Measurements from ENCODE around the gene EBP. TPM values are rescaled to one million over a fixed set of nuclear protein-coding genes. Genes with fewer than 3 reads are reported as not detected.
A peak's percentile ranks its signal among the peaks of the same experiment; 100 is the strongest.

The EBP gene
- total RNA-seq, 2 experiments from 2014 or later, result 338 to 344 TPM

GRCh38 chrX:48559636-48560035, 38.0 kb downstream of the EBP start:
- Mint-ChIP-seq H3K27me3 (ENCODE audit: low read depth) (no peaks in the 10 kb centered on the region), H3K4me1 (ENCODE audit: low read depth) (no peaks in the 10 kb centered on the region), H3K36me3 (ENCODE audit: low read depth) (peaks cover 36% of the 10 kb centered on the region), H3K4me3 (no peak overlapping the region), H3K9me3 (ENCODE audit: insufficient read depth) (no peaks in the 10 kb centered on the region), H3K27ac (no peak overlapping the region)
- no peak for ATAC-seq
- POLR2A ChIA-PET, result interaction anchor here (0.9 kb wide), 1 partner anchor 15 kb away, joined by 3 read pairs; the partner anchor contains the start of gene RBM3
- DNase-seq, result no peak
- CTCF ChIA-PET, result no interaction called here

GRCh38 chrX:48560056-48560455, 38.4 kb downstream of the EBP start:
- no peak overlapping the region for H3K27ac Mint-ChIP-seq

GRCh38 chrX:48560681-48561080, 39.1 kb downstream of the EBP start:
- Mint-ChIP-seq H3K36me3 (ENCODE audit: low read depth) (peaks cover 27% of the 10 kb centered on the region), H3K27me3 (ENCODE audit: low read depth) (no peaks in the 10 kb centered on the region), H3K4me1 (ENCODE audit: low read depth) (no peaks in the 10 kb centered on the region), H3K9me3 (ENCODE audit: insufficient read depth) (no peaks in the 10 kb centered on the region), H3K27ac (no peak overlapping the region), H3K4me3 (no peak overlapping the region)
- ATAC-seq (no peak), DNase-seq (no peak)
- ChIA-PET CTCF (no interaction called here), POLR2A (no interaction called here)

More at GRCh38 chrX:48560056-48560455, 38.4 kb downstream of the EBP start:
- no peak for DNase-seq
- no peaks in the 10 kb centered on the region for H3K27me3 Mint-ChIP-seq (ENCODE audit: low read depth)
- ATAC-seq, result no peak
- CTCF ChIA-PET, result no interaction called here
- H3K4me3 Mint-ChIP-seq, result no peak overlapping the region
- no peaks in the 10 kb centered on the region for H3K9me3 Mint-ChIP-seq (ENCODE audit: insufficient read depth)
- H3K4me1 Mint-ChIP-seq (ENCODE audit: low read depth), result no peaks in the 10 kb centered on the region
- POLR2A ChIA-PET, result interaction anchor here (0.9 kb wide), 1 partner anchor 14 kb away, joined by 3 read pairs; the partner anchor contains the start of gene RBM3
- H3K36me3 Mint-ChIP-seq (ENCODE audit: low read depth), result peaks cover 32% of the 10 kb centered on the region

- CTCF ChIA-PET, result interaction anchor here (1.5 kb wide), 2 partner anchors 78 to 96 kb away, joined by 3 to 5 read pairs; no protein-coding TSS in a partner anchor
- POLR2A ChIA-PET, result no interaction called here
These were observed 48.4 kb downstream of the EBP start for GRCh38 chrX:48569958-48570357.

GRCh38 chrX:48573690-48574269, 52.2 kb downstream of the EBP start:
- H3K27ac Mint-ChIP-seq, result peak overlapping the region; percentile 98

More at GRCh38 chrX:48569958-48570357, 48.4 kb downstream of the EBP start:
- Mint-ChIP-seq H3K27me3 (ENCODE audit: low read depth) (no peaks in the 10 kb centered on the region), H3K9me3 (ENCODE audit: insufficient read depth) (no peaks in the 10 kb centered on the region), H3K4me1 (ENCODE audit: low read depth) (peaks cover 11% of the 10 kb centered on the region), H3K4me3 (no peak overlapping the region), H3K36me3 (ENCODE audit: low read depth) (peaks cover 5% of the 10 kb centered on the region), H3K27ac (peak overlapping the region; percentile 43)
- DNase-seq, result peak; percentile 30
- no peak for ATAC-seq

GRCh38 chrX:48574270-48575266, 53.0 kb downstream of the EBP start, which contains the start of gene RBM3:
Gene RBM3 (plus strand): TSS chrX:48574484. CDS start chrX:48575181, 697 bp downstream.
- ATAC-seq, result peak; percentile 95
- H3K9me3 Mint-ChIP-seq (ENCODE audit: insufficient read depth), result no peaks in the 10 kb centered on the region
- peaks cover 47% of the 10 kb centered on the region for H3K36me3 Mint-ChIP-seq (ENCODE audit: low read depth)
- H3K4me1 Mint-ChIP-seq (ENCODE audit: low read depth), result peaks cover 35% of the 10 kb centered on the region
- peak within 1 kb of the TSS; percentile 98 for H3K27ac Mint-ChIP-seq
- CTCF ChIA-PET, result interaction anchor here (0.7 to 1.6 kb wide), 3 partner anchors 19 to 100 kb away, joined by 3 to 8 read pairs (median 4); partner anchors contain the start of gene TBC1D25
- DNase-seq, result peak; percentile 96
- H3K4me3 Mint-ChIP-seq, result peak within 1 kb of the TSS; percentile 97
- POLR2A ChIA-PET, result interaction anchor here (0.7 to 2.9 kb wide), 10 partner anchors 15 to 162 kb away, joined by 3 to 21 read pairs (median 4); partner anchors contain the start of genes EBP, TBC1D25 and WAS
- H3K27me3 Mint-ChIP-seq (ENCODE audit: low read depth), result no peaks in the 10 kb centered on the region

More at GRCh38 chrX:48573690-48574269, 52.2 kb downstream of the EBP start:
- peaks cover 33% of the 10 kb centered on the region for H3K4me1 Mint-ChIP-seq (ENCODE audit: low read depth)
- H3K4me3 Mint-ChIP-seq, result peak overlapping the region; percentile 97
- ChIA-PET POLR2A (interaction anchor here (0.7 to 2.9 kb wide), 10 partner anchors 14 to 163 kb away, joined by 3 to 21 read pairs (median 4); partner anchors contain the start of genes EBP, TBC1D25 and WAS), CTCF (interaction anchor here (0.7 to 1.6 kb wide), 2 partner anchors 34 to 99 kb away, joined by 4 to 8 read pairs; partner anchors contain the start of gene TBC1D25)
- no peaks in the 10 kb centered on the region for H3K9me3 Mint-ChIP-seq (ENCODE audit: insufficient read depth)
- no peaks in the 10 kb centered on the region for H3K27me3 Mint-ChIP-seq (ENCODE audit: low read depth)
- no peak for DNase-seq
- H3K36me3 Mint-ChIP-seq (ENCODE audit: low read depth), result peaks cover 41% of the 10 kb centered on the region
- peak; percentile 40 for ATAC-seq

- ChIA-PET CTCF (no interaction called here), POLR2A (interaction anchor here (0.6 to 2.9 kb wide), 3 partner anchors 10 to 47 kb away, joined by 3 to 21 read pairs (median 3); partner anchors contain the start of gene TBC1D25)
- peak overlapping the region; percentile 98 for H3K27ac Mint-ChIP-seq
These were observed 54.0 kb downstream of the EBP start for GRCh38 chrX:48575642-48576041.

GRCh38 chrX:48576108-48576507, 54.5 kb downstream of the EBP start:
- H3K9me3 Mint-ChIP-seq (ENCODE audit: insufficient read depth), result no peaks in the 10 kb centered on the region
- ATAC-seq (no peak), DNase-seq (no peak)
- CTCF ChIA-PET, result no interaction called here
- H3K4me1 Mint-ChIP-seq (ENCODE audit: low read depth), result peaks cover 35% of the 10 kb centered on the region
- POLR2A ChIA-PET, result interaction anchor here (1.1 to 2.9 kb wide), 2 partner anchors 37 to 48 kb away, joined by 3 to 21 read pairs; partner anchors contain the start of gene TBC1D25
- H3K36me3 Mint-ChIP-seq (ENCODE audit: low read depth), result peaks cover 53% of the 10 kb centered on the region
- no peaks in the 10 kb centered on the region for H3K27me3 Mint-ChIP-seq (ENCODE audit: low read depth)
- H3K27ac Mint-ChIP-seq, result peak overlapping the region; percentile 98
- peak overlapping the region; percentile 97 for H3K4me3 Mint-ChIP-seq

More at GRCh38 chrX:48575642-48576041, 54.0 kb downstream of the EBP start:
- DNase-seq (no peak), ATAC-seq (no peak)
- Mint-ChIP-seq H3K4me1 (ENCODE audit: low read depth) (peaks cover 35% of the 10 kb centered on the region), H3K9me3 (ENCODE audit: insufficient read depth) (no peaks in the 10 kb centered on the region), H3K4me3 (peak overlapping the region; percentile 97), H3K36me3 (ENCODE audit: low read depth) (peaks cover 53% of the 10 kb centered on the region), H3K27me3 (ENCODE audit: low read depth) (no peaks in the 10 kb centered on the region)

Other genes starting within 250 kb of the EBP start
- not detected for gene SSX3, start 165.1 kb upstream of the EBP start, total RNA-seq
- not detected for gene SSX4, start 138.3 kb upstream of the EBP start, total RNA-seq
- not detected for gene SSX4B, start 109.8 kb upstream of the EBP start, total RNA-seq
- gene SLC38A5, start 51.5 kb upstream of the EBP start, total RNA-seq, result 10 to 100 TPM; 86.0 to 88.0 TPM
- 10 to 100 TPM; 64.9 to 72.0 TPM for gene FTSJ1, start 45.6 kb upstream of the EBP start, total RNA-seq
- 10 to 100 TPM; 19.4 to 22.7 TPM for gene PORCN, start 12.8 kb upstream of the EBP start, total RNA-seq
- 10 to 100 TPM; 16.2 to 16.7 TPM for gene TBC1D25, start 17.9 kb downstream of the EBP start, total RNA-seq
- gene RBM3, start 52.7 kb downstream of the EBP start, total RNA-seq, result 100 to 1,000 TPM; 266 to 278 TPM
- gene WDR13, start 75.7 kb downstream of the EBP start, total RNA-seq, result 10 to 100 TPM; 37.6 to 43.7 TPM
- 100 to 1,000 TPM; 134 to 164 TPM for gene WAS, start 162.0 kb downstream of the EBP start, total RNA-seq
- gene SUV39H1, start 174.9 kb downstream of the EBP start, total RNA-seq, result 10 to 100 TPM; 33.2 to 35.3 TPM
- not detected for gene GLOD5, start 239.9 kb downstream of the EBP start, total RNA-seq

Data from activated CD8-positive, alpha-beta T cell treated with anti-CD3 and anti-CD28 coated beads, Interleukin-2, amount 10 ng/mL, durations not matched to agents 7 days and 5 days (primary cell).